Body of pancreas (tissue), 4 donors: ENCODE results near the gene SOX11.

Experiments
- CTCF ChIP-seq, 7 experiments: fragments of 450-650 bp in 4 of 7; fragments of 200-600 bp in 3 of 7; sonication (generic) in 3 of 7; IDR thresholded peaks; one replicate each; pipeline ENCODE4 v1.5.1; 2016 to 2019; ENCODE audit warnings: antibody characterized with exemption in 7 of 7
- POLR2A ChIP-seq, 3 donors: fragments of 450-650 bp; IDR thresholded peaks; one replicate each; pipeline ENCODE4 v1.6.1; 2016; ENCODE audit warnings: antibody characterized with exemption in 3 of 3, mild to moderate bottlenecking in 2 of 3

- TF ChIP-seq CTCF (IDR thresholded peaks at IDR 0.05) (no peak), POLR2A (IDR thresholded peaks at IDR 0.05) (no peak)
These were observed at the start of gene SOX11 for GRCh38 chr2:5691985-5692529.
